GM19467 (cell line): ENCODE results near the gene C11orf87.

Experiments
- ATAC-seq: cut with Tn5 transposase; IDR thresholded peaks from one replicate; pipeline ENCODE4 v1.9.1; 2021; ENCODE audit warnings: mild to moderate bottlenecking, moderate library complexity; ENCODE audit not compliant: unreplicated experiment

Gene C11orf87

GRCh38 chr11:109421981-109422869 is at the start of gene C11orf87:
C11orf87 (plus strand) TSS chr11:109422190; CDS start chr11:109423634, 1,444 bp downstream.
- no peak for ATAC-seq

- no peak for ATAC-seq
Measured at GRCh38 chr11:109374032-109374431, 48.0 kb upstream of the C11orf87 start.

GRCh38 chr11:109374441-109374840 is 47.5 kb upstream of the C11orf87 start:
- ATAC-seq = no peak

- ATAC-seq = no peak
Measured at GRCh38 chr11:109377039-109377742, 44.8 kb upstream of the C11orf87 start.

- no peak for ATAC-seq
Measured at GRCh38 chr11:109378034-109378433, 44.0 kb upstream of the C11orf87 start.

GRCh38 chr11:109383306-109383705 is 38.7 kb upstream of the C11orf87 start:
- no peak for ATAC-seq

- no peak for ATAC-seq
Measured at GRCh38 chr11:109384873-109385272, 37.1 kb upstream of the C11orf87 start.

GRCh38 chr11:109388982-109389381 is 33.0 kb upstream of the C11orf87 start:
- no peak for ATAC-seq

- ATAC-seq = no peak
Measured at GRCh38 chr11:109390752-109391151, 31.2 kb upstream of the C11orf87 start.

GRCh38 chr11:109401545-109401944 is 20.4 kb upstream of the C11orf87 start:
- ATAC-seq = no peak

- no peak for ATAC-seq
Measured at GRCh38 chr11:109405671-109406070, 16.3 kb upstream of the C11orf87 start.

GRCh38 chr11:109416601-109417000 is 5.4 kb upstream of the C11orf87 start:
- no peak for ATAC-seq

- ATAC-seq = no peak
Measured at GRCh38 chr11:109422870-109423465, 978 bp downstream of the C11orf87 start.

- no peak for ATAC-seq
Measured at GRCh38 chr11:109423466-109424190, 1.6 kb downstream of the C11orf87 start.

- no peak for ATAC-seq
Measured at GRCh38 chr11:109424901-109425300, 2.9 kb downstream of the C11orf87 start.

- ATAC-seq = no peak
Measured at GRCh38 chr11:109425554-109425953, 3.6 kb downstream of the C11orf87 start.

GRCh38 chr11:109426442-109427240 is 4.7 kb downstream of the C11orf87 start:
- no peak for ATAC-seq

- no peak for ATAC-seq
Measured at GRCh38 chr11:109432105-109432504, 10.1 kb downstream of the C11orf87 start.

- ATAC-seq = no peak
Measured at GRCh38 chr11:109433753-109434256, 11.8 kb downstream of the C11orf87 start.
